HUES6 (cell line): ENCODE measurements around the gene WWOX.

ENCODE experiments used
- H3K27ac ChIP-seq: 2 replicates; pipeline ENCODE4 v1.7.0; 2013; ENCODE audit warnings: low read depth, mild to moderate bottlenecking, low read length, inconsistent platforms
- H3K27me3 ChIP-seq: 2 replicates; pipeline ENCODE4 v1.6.1; 2013; ENCODE audit warnings: low read length; ENCODE audit not compliant: control insufficient read depth, insufficient read depth
- H3K36me3 ChIP-seq: 2 replicates; pipeline ENCODE4 v1.6.1; 2013; ENCODE audit warnings: low read length; ENCODE audit not compliant: control insufficient read depth, insufficient read depth
- H3K4me1 ChIP-seq: 2 replicates; pipeline ENCODE4 v1.6.1; 2013; ENCODE audit warnings: low read length; ENCODE audit not compliant: control insufficient read depth, insufficient read depth
- H3K4me3 ChIP-seq: 2 replicates; pipeline ENCODE4 v1.5.1; 2013; ENCODE audit warnings: low read depth, low read length
- H3K9ac ChIP-seq: one replicate; pipeline ENCODE4 v1.6.1; 2013; ENCODE audit warnings: mild to moderate bottlenecking, low read length
- H3K9me3 ChIP-seq: 2 replicates; pipeline ENCODE4 v1.6.1; 2013; ENCODE audit warnings: low read depth, low read length; ENCODE audit not compliant: control insufficient read depth, insufficient read depth

WWOX gene

GRCh38 chr16:78499399-78499798 is 399.9 kb downstream of the WWOX start:
- Histone ChIP-seq H3K9ac (no peak overlapping the region), H3K36me3 (no peaks in the 10 kb centered on the region), H3K4me1 (peaks cover 3% of the 10 kb centered on the region; the same call in 1 of the 2 replicates), H3K27me3 (no peaks in the 10 kb centered on the region), H3K27ac (no peak overlapping the region), H3K9me3 (no peaks in the 10 kb centered on the region), H3K4me3 (no peak overlapping the region)

GRCh38 chr16:78500659-78501270 is 401.3 kb downstream of the WWOX start:
- H3K4me1 ChIP-seq, result no peaks in the 10 kb centered on the region
- no peaks in the 10 kb centered on the region for H3K9me3 ChIP-seq
- H3K27ac ChIP-seq, result no peak overlapping the region
- H3K9ac ChIP-seq, result no peak overlapping the region
- H3K4me3 ChIP-seq, result no peak overlapping the region
- no peaks in the 10 kb centered on the region for H3K36me3 ChIP-seq
- H3K27me3 ChIP-seq, result no peaks in the 10 kb centered on the region

GRCh38 chr16:78501744-78502143 is 402.3 kb downstream of the WWOX start:
- H3K4me3 ChIP-seq, result no peak overlapping the region
- no peak overlapping the region for H3K27ac ChIP-seq
- no peaks in the 10 kb centered on the region for H3K9me3 ChIP-seq
- H3K4me1 ChIP-seq, result no peaks in the 10 kb centered on the region
- no peaks in the 10 kb centered on the region for H3K27me3 ChIP-seq
- H3K36me3 ChIP-seq, result no peaks in the 10 kb centered on the region
- H3K9ac ChIP-seq, result no peak overlapping the region

- Histone ChIP-seq H3K36me3 (no peaks in the 10 kb centered on the region), H3K27ac (no peak overlapping the region), H3K4me3 (no peak overlapping the region), H3K9me3 (no peaks in the 10 kb centered on the region), H3K9ac (no peak overlapping the region), H3K27me3 (no peaks in the 10 kb centered on the region), H3K4me1 (no peaks in the 10 kb centered on the region)
These were observed 403.4 kb downstream of the WWOX start for GRCh38 chr16:78502812-78503350.

- H3K4me3 ChIP-seq, result no peak overlapping the region
- no peaks in the 10 kb centered on the region for H3K27me3 ChIP-seq
- no peaks in the 10 kb centered on the region for H3K4me1 ChIP-seq
- H3K9ac ChIP-seq, result no peak overlapping the region
- no peak overlapping the region for H3K27ac ChIP-seq
- no peaks in the 10 kb centered on the region for H3K36me3 ChIP-seq
- no peaks in the 10 kb centered on the region for H3K9me3 ChIP-seq
These were observed 404.1 kb downstream of the WWOX start for GRCh38 chr16:78503602-78504001.

- Histone ChIP-seq H3K9me3 (no peaks in the 10 kb centered on the region), H3K4me1 (no peaks in the 10 kb centered on the region), H3K9ac (no peak overlapping the region), H3K36me3 (no peaks in the 10 kb centered on the region), H3K27me3 (no peaks in the 10 kb centered on the region), H3K27ac (no peak overlapping the region), H3K4me3 (no peak overlapping the region)
These were observed 405.0 kb downstream of the WWOX start for GRCh38 chr16:78504401-78504851.

GRCh38 chr16:78505036-78505435 is 405.6 kb downstream of the WWOX start:
- Histone ChIP-seq H3K4me1 (no peaks in the 10 kb centered on the region), H3K9ac (no peak overlapping the region), H3K9me3 (no peaks in the 10 kb centered on the region), H3K27ac (no peak overlapping the region), H3K36me3 (no peaks in the 10 kb centered on the region), H3K27me3 (no peaks in the 10 kb centered on the region), H3K4me3 (no peak overlapping the region)

- Histone ChIP-seq H3K36me3 (no peaks in the 10 kb centered on the region), H3K9ac (no peak overlapping the region), H3K27ac (no peak overlapping the region), H3K27me3 (no peaks in the 10 kb centered on the region), H3K9me3 (no peaks in the 10 kb centered on the region), H3K4me3 (no peak overlapping the region), H3K4me1 (no peaks in the 10 kb centered on the region)
These were observed 406.3 kb downstream of the WWOX start for GRCh38 chr16:78505544-78506366.

GRCh38 chr16:78506367-78507193 is 407.1 kb downstream of the WWOX start:
- Histone ChIP-seq H3K4me1 (no peaks in the 10 kb centered on the region), H3K4me3 (no peak overlapping the region), H3K9me3 (no peaks in the 10 kb centered on the region), H3K36me3 (no peaks in the 10 kb centered on the region), H3K27me3 (no peaks in the 10 kb centered on the region), H3K9ac (no peak overlapping the region), H3K27ac (no peak overlapping the region)

GRCh38 chr16:78507576-78507975 is 408.1 kb downstream of the WWOX start:
- H3K27me3 ChIP-seq, result no peaks in the 10 kb centered on the region
- H3K4me1 ChIP-seq, result no peaks in the 10 kb centered on the region
- H3K9ac ChIP-seq, result no peak overlapping the region
- no peaks in the 10 kb centered on the region for H3K36me3 ChIP-seq
- H3K27ac ChIP-seq, result no peak overlapping the region
- H3K9me3 ChIP-seq, result no peaks in the 10 kb centered on the region
- H3K4me3 ChIP-seq, result no peak overlapping the region
